Chondrocyte (in vitro differentiated cells): ENCODE measurements around the gene TTLL10. TPM values are rescaled to one million over a fixed set of nuclear protein-coding genes. Genes with fewer than 3 reads are reported as not detected.
A peak's percentile ranks its signal among the peaks of the same experiment; 100 is the strongest.
"Not testable (repeated sequence)": the region's sequence is repeated elsewhere in the genome, so short reads cannot be mapped to it uniquely, and the experiment has no call there.

Experiments
- DNase-seq: peaks from one replicate; pipeline ENCODE4 v3.0.0; 2021; ENCODE audit warnings: mixed read lengths, low spot score
- H3K27ac Mint-ChIP-seq: one replicate; pipeline ENCODE4 v1.8.0; 2021; ENCODE audit warnings: mild to moderate bottlenecking, moderate library complexity, mixed read lengths; ENCODE audit not compliant: unreplicated experiment
- H3K27me3 Mint-ChIP-seq: 2 replicates; pipeline ENCODE4 v1.8.0; 2021; ENCODE audit warnings: low read depth, mixed read lengths
- H3K36me3 Mint-ChIP-seq: 2 replicates; pipeline ENCODE4 v1.8.0; 2021; ENCODE audit warnings: low read depth, mixed read lengths
- H3K4me1 Mint-ChIP-seq: 2 replicates; pipeline ENCODE4 v1.8.0; 2021; ENCODE audit warnings: low read depth, mild to moderate bottlenecking, mixed read lengths
- H3K4me3 Mint-ChIP-seq: one replicate; pipeline ENCODE4 v1.8.0; 2021; ENCODE audit warnings: mild to moderate bottlenecking, moderate library complexity, mixed read lengths; ENCODE audit not compliant: unreplicated experiment
- H3K9me3 Mint-ChIP-seq: 2 replicates; pipeline ENCODE4 v1.8.0; 2021; ENCODE audit warnings: low read depth, mixed read lengths
- total RNA-seq: library from RNA; stranded (reverse); gene quantifications from 3 replicates; pipeline ENCODE4 v1.2.1, GENCODE V29; 2021
- TF ChIP-seq, protein P1 (sequence below): fragments of 200-600 bp; sonication (generic); IDR thresholded peaks from 2 replicates; pipeline ENCODE4 v1.5.0; 2021; ENCODE audit warnings: antibody characterized with exemption, mild to moderate bottlenecking, moderate library complexity

Gene TTLL10
- total RNA-seq, 1 donor from 2014 or later, result not detected

DNA sequence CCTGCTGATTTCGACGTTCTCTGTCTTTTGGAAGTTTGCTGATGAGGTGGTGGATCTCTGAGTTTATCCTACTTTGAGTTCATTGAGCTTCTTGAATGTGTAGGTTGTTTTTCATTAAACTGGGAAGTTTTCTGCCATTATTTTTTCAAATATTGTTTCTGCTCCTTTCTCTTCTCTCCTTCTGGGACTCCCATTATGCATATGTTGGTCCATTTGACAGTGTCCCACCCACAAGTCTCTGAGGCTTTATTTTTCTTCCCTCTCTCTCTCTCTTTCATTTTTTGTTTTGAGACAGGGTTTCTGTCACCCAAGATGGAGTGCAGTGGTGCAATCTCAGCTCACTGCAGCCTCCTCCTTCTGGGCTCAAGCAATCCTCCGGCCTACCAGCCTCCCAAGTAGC is 21.0 kb downstream of the TTLL10 start:
- Mint-ChIP-seq H3K27me3 (no peaks in the 10 kb centered on the region), H3K9me3 (peaks cover 22% of the 10 kb centered on the region), H3K36me3 (peaks cover 9% of the 10 kb centered on the region), H3K27ac (no peak overlapping the region), H3K4me1 (no peaks in the 10 kb centered on the region), H3K4me3 (no peak overlapping the region)
- no peak for DNase-seq
- TF ChIP-seq, protein P1, sequence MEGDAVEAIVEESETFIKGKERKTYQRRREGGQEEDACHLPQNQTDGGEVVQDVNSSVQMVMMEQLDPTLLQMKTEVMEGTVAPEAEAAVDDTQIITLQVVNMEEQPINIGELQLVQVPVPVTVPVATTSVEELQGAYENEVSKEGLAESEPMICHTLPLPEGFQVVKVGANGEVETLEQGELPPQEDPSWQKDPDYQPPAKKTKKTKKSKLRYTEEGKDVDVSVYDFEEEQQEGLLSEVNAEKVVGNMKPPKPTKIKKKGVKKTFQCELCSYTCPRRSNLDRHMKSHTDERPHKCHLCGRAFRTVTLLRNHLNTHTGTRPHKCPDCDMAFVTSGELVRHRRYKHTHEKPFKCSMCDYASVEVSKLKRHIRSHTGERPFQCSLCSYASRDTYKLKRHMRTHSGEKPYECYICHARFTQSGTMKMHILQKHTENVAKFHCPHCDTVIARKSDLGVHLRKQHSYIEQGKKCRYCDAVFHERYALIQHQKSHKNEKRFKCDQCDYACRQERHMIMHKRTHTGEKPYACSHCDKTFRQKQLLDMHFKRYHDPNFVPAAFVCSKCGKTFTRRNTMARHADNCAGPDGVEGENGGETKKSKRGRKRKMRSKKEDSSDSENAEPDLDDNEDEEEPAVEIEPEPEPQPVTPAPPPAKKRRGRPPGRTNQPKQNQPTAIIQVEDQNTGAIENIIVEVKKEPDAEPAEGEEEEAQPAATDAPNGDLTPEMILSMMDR, result no peak

DNA sequence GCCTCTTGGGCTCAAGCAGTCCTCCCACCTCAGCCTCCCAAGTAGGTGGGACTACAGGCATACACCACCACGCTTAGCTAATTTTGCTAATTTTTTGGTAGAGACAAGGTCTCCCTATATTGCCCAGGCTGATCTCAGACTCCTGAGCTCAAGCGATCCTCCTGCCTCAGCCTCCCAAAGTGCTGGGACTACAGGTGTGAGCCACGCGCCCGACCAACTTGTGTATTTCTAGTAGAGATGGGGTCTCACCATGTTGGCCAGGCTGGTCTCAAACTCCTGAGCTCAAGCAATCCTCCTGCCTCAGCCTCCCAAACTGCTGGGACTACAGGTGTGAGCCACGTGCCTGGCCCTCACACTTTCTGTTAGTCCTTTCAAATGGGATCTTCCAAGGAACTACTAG is 22.0 kb downstream of the TTLL10 start:
- peaks cover 22% of the 10 kb centered on the region for H3K9me3 Mint-ChIP-seq
- H3K36me3 Mint-ChIP-seq, H3K27ac Mint-ChIP-seq, H3K4me3 Mint-ChIP-seq, H3K4me1 Mint-ChIP-seq, H3K27me3 Mint-ChIP-seq: not testable (repeated sequence)
- DNase-seq, result peak; percentile 39

DNA sequence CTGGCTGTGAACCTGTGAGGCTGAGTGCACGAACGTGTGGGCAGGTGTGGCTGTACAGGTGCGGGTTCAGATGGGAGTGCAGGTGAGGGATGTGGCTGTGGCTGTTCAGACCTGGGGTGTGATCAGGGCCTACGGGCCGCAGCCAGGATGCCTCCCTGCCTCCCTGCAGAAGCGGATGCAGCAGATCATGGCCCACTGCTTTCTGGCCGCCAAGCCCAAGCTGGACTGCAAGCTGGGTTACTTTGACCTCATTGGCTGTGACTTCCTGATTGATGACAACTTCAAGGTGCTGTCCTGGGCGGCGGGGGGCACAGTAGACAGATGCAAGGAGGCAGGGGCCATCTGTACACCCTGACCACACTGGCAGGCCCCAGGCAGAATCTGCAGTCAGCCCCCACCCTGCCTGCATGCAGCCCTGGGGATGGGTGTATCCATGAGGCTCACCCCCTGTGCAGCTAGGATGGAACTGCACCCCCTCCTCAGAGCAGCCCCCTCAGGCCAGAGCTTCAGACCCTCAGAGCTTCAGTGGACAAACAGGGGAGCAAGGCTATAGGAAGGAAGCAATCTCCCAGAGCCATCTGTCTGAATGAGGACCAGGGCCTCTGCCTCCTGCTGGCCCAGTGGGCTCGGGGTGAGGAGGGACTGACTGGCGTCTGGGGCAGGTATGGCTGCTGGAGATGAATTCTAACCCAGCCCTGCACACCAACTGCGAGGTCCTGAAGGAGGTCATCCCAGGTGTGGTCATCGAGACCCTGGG is 22.9 kb downstream of the TTLL10 start:
- peaks cover 20% of the 10 kb centered on the region for H3K9me3 Mint-ChIP-seq
- H3K36me3 Mint-ChIP-seq, result peaks cover 9% of the 10 kb centered on the region
- H3K4me3 Mint-ChIP-seq, result no peak overlapping the region
- no peak overlapping the region for H3K27ac Mint-ChIP-seq
- no peaks in the 10 kb centered on the region for H3K27me3 Mint-ChIP-seq
- DNase-seq, result peak; percentile 73
- TF ChIP-seq, protein P1, result no peak
- no peaks in the 10 kb centered on the region for H3K4me1 Mint-ChIP-seq

GRCh38 chr1:1197188-1197500 is 23.5 kb downstream of the TTLL10 start:
- H3K27ac Mint-ChIP-seq, result no peak overlapping the region
- no peaks in the 10 kb centered on the region for H3K4me1 Mint-ChIP-seq

GRCh38 chr1:1197551-1198422 is 24.1 kb downstream of the TTLL10 start:
- TF ChIP-seq, protein P1, result no peak
- peak; percentile 86 for DNase-seq
- peaks cover 4% of the 10 kb centered on the region for H3K36me3 Mint-ChIP-seq
- no peak overlapping the region for H3K27ac Mint-ChIP-seq
- H3K4me1 Mint-ChIP-seq, result no peaks in the 10 kb centered on the region
- peaks cover 13% of the 10 kb centered on the region for H3K9me3 Mint-ChIP-seq
- no peak overlapping the region for H3K4me3 Mint-ChIP-seq
- no peaks in the 10 kb centered on the region for H3K27me3 Mint-ChIP-seq

More at GRCh38 chr1:1197188-1197500, 23.5 kb downstream of the TTLL10 start:
- H3K9me3 Mint-ChIP-seq, result peaks cover 14% of the 10 kb centered on the region
- TF ChIP-seq, protein P1, result no peak
- no peak for DNase-seq
- no peak overlapping the region for H3K4me3 Mint-ChIP-seq
- H3K36me3 Mint-ChIP-seq, result peaks cover 4% of the 10 kb centered on the region
- no peaks in the 10 kb centered on the region for H3K27me3 Mint-ChIP-seq
